NCI-H1092 (cell line): ENCODE measurements around the gene ENPP4.
A peak's percentile ranks its signal among the peaks of the same experiment; 100 is the strongest.
"Not testable (repeated sequence)": the region's sequence is repeated elsewhere in the genome, so short reads cannot be mapped to it uniquely, and the experiment has no call there.

Source experiments
- DNase-seq: peaks from one replicate; lab custom pipeline; 2025; lab: John Stamatoyannopoulos, UW

ENPP4 gene

GRCh38 chr6:46129629-46130511 is at the start of gene ENPP4:
ENPP4 (plus strand) TSS chr6:46129989; CDS start chr6:46139584, 9,595 bp downstream.
- DNase-seq: peak; percentile 94

GRCh38 chr6:46080111-46080510 is 49.7 kb upstream of the ENPP4 start:
- no peak for DNase-seq

- DNase-seq: not testable (repeated sequence)
Measured at GRCh38 chr6:46085688-46086087, 44.1 kb upstream of the ENPP4 start.

- DNase-seq: peak; percentile 9
Measured at GRCh38 chr6:46090115-46091079, 39.4 kb upstream of the ENPP4 start.

- DNase-seq: no peak
Measured at GRCh38 chr6:46091080-46091478, 38.7 kb upstream of the ENPP4 start.

- DNase-seq: no peak
Measured at GRCh38 chr6:46095251-46095650, 34.5 kb upstream of the ENPP4 start.

- DNase-seq: no peak
Measured at GRCh38 chr6:46097366-46097765, 32.4 kb upstream of the ENPP4 start.

GRCh38 chr6:46098678-46099077 is 31.1 kb upstream of the ENPP4 start:
- peak; percentile 38 for DNase-seq

GRCh38 chr6:46099952-46100351 is 29.8 kb upstream of the ENPP4 start:
- DNase-seq: no peak

- DNase-seq: no peak
Measured at GRCh38 chr6:46102123-46102522, 27.7 kb upstream of the ENPP4 start.

GRCh38 chr6:46103441-46104115 is 26.2 kb upstream of the ENPP4 start:
- DNase-seq: no peak

GRCh38 chr6:46104209-46104608 is 25.6 kb upstream of the ENPP4 start:
- DNase-seq: no peak

GRCh38 chr6:46105568-46105967 is 24.2 kb upstream of the ENPP4 start:
- DNase-seq: no peak

GRCh38 chr6:46113370-46113769 is 16.4 kb upstream of the ENPP4 start:
- no peak for DNase-seq

GRCh38 chr6:46115634-46116033 is 14.2 kb upstream of the ENPP4 start:
- DNase-seq: no peak

GRCh38 chr6:46116289-46116688 is 13.5 kb upstream of the ENPP4 start:
- no peak for DNase-seq

- DNase-seq: no peak
Measured at GRCh38 chr6:46118157-46118556, 11.6 kb upstream of the ENPP4 start.

GRCh38 chr6:46118836-46119235 is 11.0 kb upstream of the ENPP4 start:
- no peak for DNase-seq

GRCh38 chr6:46119679-46120078 is 10.1 kb upstream of the ENPP4 start:
- not testable (repeated sequence) for DNase-seq

GRCh38 chr6:46128476-46128875 is 1.3 kb upstream of the ENPP4 start:
- no peak for DNase-seq

- DNase-seq: no peak
Measured at GRCh38 chr6:46129291-46129628, 529 bp upstream of the ENPP4 start.

- no peak for DNase-seq
Measured at GRCh38 chr6:46130666-46131065, 877 bp downstream of the ENPP4 start.
